MM.1S (cell line): ENCODE data around the gene THADA.

Source experiments
- DNase-seq: peaks from one replicate; pipeline ENCODE4 v3.0.0-alpha.2; 2015
- H2AFZ ChIP-seq: fragments of 300-600 bp; sonication (generic); 2 replicates; pipeline ENCODE4 v1.6.0; 2016; ENCODE audit warnings: antibody characterized with exemption, low read length
- H3F3A ChIP-seq: fragments of 300-600 bp; sonication (generic); 2 replicates; pipeline ENCODE4 v1.6.1; 2016; ENCODE audit warnings: mild to moderate bottlenecking, antibody characterized with exemption, low read length, moderate library complexity, mixed read lengths; ENCODE audit not compliant: insufficient read depth
- H3K27ac ChIP-seq: fragments of 300-600 bp; sonication (generic); 2 replicates; pipeline ENCODE4 v1.5.1; 2016; ENCODE audit warnings: mild to moderate bottlenecking, low read length
- H3K27me3 ChIP-seq: fragments of 300-600 bp; sonication (generic); replicated peaks from 2 replicates; pipeline ENCODE4 v1.6.0; 2016; ENCODE audit warnings: low read length; ENCODE audit not compliant: insufficient read depth
- H3K36me3 ChIP-seq: fragments of 300-600 bp; sonication (generic); replicated peaks from 2 replicates; pipeline ENCODE4 v1.6.1; 2016; ENCODE audit warnings: mild to moderate bottlenecking, low read length, mixed read lengths; ENCODE audit not compliant: insufficient read depth
- H3K4me1 ChIP-seq: fragments of 300-600 bp; sonication (generic); 2 replicates; pipeline ENCODE4 v1.6.1; 2016; ENCODE audit warnings: low read length, mixed read lengths
- H3K4me2 ChIP-seq: fragments of 300-600 bp; sonication (generic); 2 replicates; pipeline ENCODE4 v1.6.0; 2016; ENCODE audit warnings: low read depth, low read length
- H3K4me3 ChIP-seq: fragments of 300-600 bp; sonication (generic); 2 replicates; pipeline ENCODE4 v1.5.1; 2016; ENCODE audit warnings: low read length, mixed read lengths
- H3K79me2 ChIP-seq: fragments of 300-600 bp; sonication (generic); 2 replicates; pipeline ENCODE4 v1.6.1; 2016; ENCODE audit warnings: mixed run types, low read length, mixed read lengths
- H3K9ac ChIP-seq: fragments of 300-600 bp; sonication (generic); 2 replicates; pipeline ENCODE4 v1.6.1; 2016; ENCODE audit warnings: low read length, mixed read lengths
- H3K9me2 ChIP-seq: fragments of 300-600 bp; sonication (generic); replicated peaks from 2 replicates; pipeline ENCODE4 v1.6.1; 2016; ENCODE audit warnings: mild to moderate bottlenecking, low read length, mixed read lengths; ENCODE audit not compliant: insufficient read depth
- H3K9me3 ChIP-seq: fragments of 300-600 bp; sonication (generic); replicated peaks from 2 replicates; pipeline ENCODE4 v1.6.1; 2016; ENCODE audit warnings: mild to moderate bottlenecking, low read length, mixed read lengths; ENCODE audit not compliant: insufficient read depth
- H4K20me1 ChIP-seq: fragments of 300-600 bp; sonication (generic); 2 replicates; pipeline ENCODE4 v1.6.1; 2016; ENCODE audit warnings: mild to moderate bottlenecking, low read length, moderate library complexity, mixed read lengths; ENCODE audit not compliant: insufficient read depth
- CTCF ChIP-seq: fragments of 300-600 bp; sonication (generic); IDR thresholded peaks from 2 replicates; pipeline ENCODE4 v1.5.1; 2016; ENCODE audit warnings: antibody characterized with exemption, low read length, mixed read lengths
- EZH2 ChIP-seq: fragments of 300-600 bp; sonication (generic); optimal IDR thresholded peaks from 2 replicates; pipeline ENCODE3; 2017; ENCODE audit warnings: low read depth, mild to moderate bottlenecking, antibody characterized with exemption, low read length, mixed read lengths
- EZH2phosphoT487 ChIP-seq: fragments of 300-600 bp; sonication (generic); IDR thresholded peaks from 2 replicates; pipeline ENCODE4 v1.6.1; 2018; ENCODE audit warnings: antibody characterized with exemption, low read length

Gene THADA

GRCh38 chr2:43611987-43612894 is 16.4 kb upstream of the THADA start:
- H3K27me3 ChIP-seq: no peaks in the 10 kb centered on the region
- DNase-seq: peak; percentile 81
- no peak overlapping the region for H3K9ac ChIP-seq
- no peak overlapping the region for H3K4me2 ChIP-seq
- TF ChIP-seq CTCF: peak; percentile 83
- TF ChIP-seq EZH2phosphoT487: no peak
- TF ChIP-seq EZH2: no peak
- H3K4me3 ChIP-seq: no peak overlapping the region
- no peaks in the 10 kb centered on the region for H3F3A ChIP-seq
- H3K9me3 ChIP-seq: no peaks in the 10 kb centered on the region
- H4K20me1 ChIP-seq: no peaks in the 10 kb centered on the region
- no peak overlapping the region for H3K27ac ChIP-seq
- no peaks in the 10 kb centered on the region for H3K9me2 ChIP-seq
- no peaks in the 10 kb centered on the region for H3K79me2 ChIP-seq
- H3K36me3 ChIP-seq: no peaks in the 10 kb centered on the region
- H3K4me1 ChIP-seq: no peaks in the 10 kb centered on the region
- H2AFZ ChIP-seq: 0 out of 2 replicates have a peak overlapping the region, but pooled peaks have one; percentile 33

DNA sequence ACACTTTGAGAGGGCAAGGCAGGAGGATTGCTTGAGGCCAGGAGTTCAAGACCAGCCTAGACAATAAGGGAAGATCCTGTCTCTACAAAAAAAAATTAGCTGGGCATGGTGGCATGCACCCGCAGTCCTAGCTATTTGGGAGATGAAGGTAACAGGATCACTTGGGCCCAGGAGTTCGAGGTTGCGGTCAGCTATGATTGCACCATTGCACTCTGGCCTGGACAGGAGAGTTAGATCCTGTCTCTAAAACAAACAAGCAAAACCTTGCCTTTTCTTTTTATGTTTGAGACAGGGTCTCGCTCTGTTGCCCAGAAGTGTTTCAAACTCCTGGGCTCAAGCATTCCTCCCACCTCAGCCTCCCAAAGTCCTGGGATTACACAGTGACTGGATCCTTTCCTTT is 14.5 kb upstream of the THADA start:
- no peak for TF ChIP-seq EZH2phosphoT487
- no peak for TF ChIP-seq EZH2
- TF ChIP-seq CTCF: no peak
- Histone ChIP-seq H4K20me1 (no peaks in the 10 kb centered on the region), H3K9ac (no peak overlapping the region), H3K4me3 (no peak overlapping the region), H3K36me3 (no peaks in the 10 kb centered on the region), H3K4me2 (no peak overlapping the region), H3F3A (no peaks in the 10 kb centered on the region), H3K27ac (no peak overlapping the region), H3K9me3 (no peaks in the 10 kb centered on the region), H3K79me2 (no peaks in the 10 kb centered on the region), H2AFZ (no peak overlapping the region), H3K27me3 (no peaks in the 10 kb centered on the region), H3K4me1 (no peaks in the 10 kb centered on the region), H3K9me2 (no peaks in the 10 kb centered on the region)
- no peak for DNase-seq

- Histone ChIP-seq H3K36me3 (no peaks in the 10 kb centered on the region), H3K27me3 (no peaks in the 10 kb centered on the region), H3K4me1 (no peaks in the 10 kb centered on the region), H3K4me2 (no peak overlapping the region), H4K20me1 (no peaks in the 10 kb centered on the region), H3K4me3 (no peak overlapping the region), H3K9me3 (no peaks in the 10 kb centered on the region), H3K9me2 (no peaks in the 10 kb centered on the region), H3K27ac (no peak overlapping the region), H2AFZ (no peak overlapping the region), H3K79me2 (no peaks in the 10 kb centered on the region), H3F3A (no peaks in the 10 kb centered on the region), H3K9ac (no peak overlapping the region)
- TF ChIP-seq EZH2: no peak
- TF ChIP-seq CTCF: peak; percentile 77
- peak; percentile 55 for DNase-seq
Observed at GRCh38 chr2:43609290-43609918, 13.6 kb upstream of the THADA start.
